ENCODE data around the gene FREY1. TPM values are rescaled to one million over a fixed set of nuclear protein-coding genes. Genes with fewer than 3 reads are reported as not detected.

The FREY1 gene
- total RNA-seq, 2 experiments from 2014 or later, result 3.2 to 3.9 TPM

- Mint-ChIP-seq H3K27me3 (no peaks in the 10 kb centered on the region), H3K9me3 (no peaks in the 10 kb centered on the region), H3K36me3 (ENCODE audit: low read depth) (peaks cover 27% of the 10 kb centered on the region), H3K27ac (no peak overlapping the region), H3K4me3 (no peak overlapping the region), H3K4me1 (no peaks in the 10 kb centered on the region)
- no peak for DNase-seq
- CTCF ChIA-PET, result interaction anchor here (0.9 to 2.3 kb wide), 2 partner anchors 12 to 15 kb away, joined by 3 to 8 read pairs; partner anchors contain the start of gene CRY2
- POLR2A ChIA-PET, result no interaction called here
Measured at GRCh38 chr11:45858751-45859398, 48.2 kb downstream of the FREY1 start.

GRCh38 chr11:45857961-45858474 lies 49.1 kb downstream of the FREY1 start:
- POLR2A ChIA-PET, result no interaction called here
- Mint-ChIP-seq H3K4me1 (no peaks in the 10 kb centered on the region), H3K4me3 (no peak overlapping the region), H3K9me3 (no peaks in the 10 kb centered on the region), H3K27me3 (no peaks in the 10 kb centered on the region), H3K27ac (no peak overlapping the region), H3K36me3 (ENCODE audit: low read depth) (peaks cover 25% of the 10 kb centered on the region)
- no peak for DNase-seq
- CTCF ChIA-PET, result interaction anchor here (0.9 to 2.3 kb wide), 3 partner anchors 11 to 16 kb away, joined by 3 to 8 read pairs (median 4); partner anchors contain the start of gene CRY2

Other genes starting within 250 kb of the FREY1 start
- not detected for gene CHST1, start 241.6 kb downstream of the FREY1 start, total RNA-seq
- 10 to 100 TPM; 18.0 to 18.2 TPM for gene SLC35C1, start 102.1 kb downstream of the FREY1 start, total RNA-seq
- 10 to 100 TPM; 25.6 to 26.3 TPM for gene CRY2, start 59.8 kb downstream of the FREY1 start, total RNA-seq
- gene MAPK8IP1, start 21.6 kb downstream of the FREY1 start, total RNA-seq, result under 1 TPM; 0.56 to 0.64 TPM
- gene PEX16, start 10.6 kb upstream of the FREY1 start, total RNA-seq, result 10 to 100 TPM; 47.1 to 51.1 TPM
- gene LARGE2, start 15.4 kb upstream of the FREY1 start, total RNA-seq, result under 1 TPM; 0.40 to 0.44 TPM
- 10 to 100 TPM; 37.8 to 38.4 TPM for gene PHF21A, start 214.2 kb upstream of the FREY1 start, total RNA-seq